Smooth muscle cell (in vitro differentiated cells): ENCODE measurements around the gene ADAMTS12. TPM values are rescaled to one million over a fixed set of nuclear protein-coding genes. Genes with fewer than 3 reads are reported as not detected.
A peak's percentile ranks its signal among the peaks of the same experiment; 100 is the strongest.

Source experiments
- DNase-seq: peaks from one replicate; lab custom pipeline; 2025; ENCODE audit not compliant: unreplicated experiment; lab: John Stamatoyannopoulos, UW
- H2AFZ ChIP-seq: fragments of 200-600 bp; sonication (generic); 2 replicates; pipeline ENCODE4 v1.6.0; 2016; ENCODE audit warnings: antibody characterized with exemption, low read depth, mild to moderate bottlenecking
- H3F3A ChIP-seq: fragments of 200-600 bp; sonication (generic); 2 replicates; pipeline ENCODE4 v1.6.0; 2017; ENCODE audit warnings: antibody characterized with exemption, low read depth
- H3K27ac ChIP-seq: fragments of 200-600 bp; sonication (generic); 2 replicates; pipeline ENCODE4 v1.5.1; 2016; ENCODE audit warnings: low read depth, mild to moderate bottlenecking
- H3K27me3 ChIP-seq: fragments of 200-600 bp; sonication (generic); 2 replicates; pipeline ENCODE4 v1.6.1; 2016; ENCODE audit warnings: low read depth, mild to moderate bottlenecking
- H3K36me3 ChIP-seq: fragments of 200-600 bp; sonication (generic); 2 replicates; pipeline ENCODE4 v1.5.1; 2016; ENCODE audit warnings: low read depth
- H3K4me1 ChIP-seq: fragments of 200-600 bp; sonication (generic); 2 replicates; pipeline ENCODE4 v1.5.1; 2016; ENCODE audit warnings: low read depth
- H3K4me2 ChIP-seq: fragments of 200-600 bp; sonication (generic); 2 replicates; pipeline ENCODE4 v1.6.0; 2016; ENCODE audit warnings: mild to moderate bottlenecking
- H3K4me3 ChIP-seq: fragments of 200-600 bp; sonication (generic); 2 replicates; pipeline ENCODE4 v1.5.1; 2016; ENCODE audit warnings: mild to moderate bottlenecking
- H3K79me2 ChIP-seq: fragments of 200-600 bp; sonication (generic); 2 replicates; pipeline ENCODE4 v1.6.0; 2016; ENCODE audit warnings: low read depth, mild to moderate bottlenecking
- H3K9ac ChIP-seq: fragments of 200-600 bp; sonication (generic); 2 replicates; pipeline ENCODE4 v1.6.0; 2016; ENCODE audit warnings: low read depth
- H3K9me3 ChIP-seq: fragments of 200-600 bp; sonication (generic); replicated peaks from 2 replicates; pipeline ENCODE4 v1.5.1; 2016; ENCODE audit warnings: low read depth
- H4K20me1 ChIP-seq: fragments of 200-600 bp; sonication (generic); 2 replicates; pipeline ENCODE4 v1.6.0; 2016; ENCODE audit warnings: low read depth
- CTCF ChIP-seq: fragments of 200-600 bp; sonication (generic); IDR thresholded peaks from 2 replicates; pipeline ENCODE4 v1.5.1; 2017; ENCODE audit warnings: borderline replicate concordance, mild to moderate bottlenecking, antibody characterized with exemption; ENCODE audit not compliant: insufficient read depth, poor library complexity, severe bottlenecking
- WGBS: methylation state at CpG from one replicate; pipeline ENCODE4 v1.1.7; 2016; ENCODE audit warnings: low lambda C conversion rate; 5-methylcytosine and 5-hydroxymethylcytosine counted together
- polyA plus RNA-seq: library from polyadenylated mRNA; unstranded; fragments of >200 nt; fragmentation: Nextera tagmentation; extraction: Ambion mirVana; gene quantifications from 2 replicates; pipeline ENCODE4 v1.2.1, GENCODE V29; 2016
- total RNA-seq: library from RNA; depleted of rRNA; stranded (reverse); fragments of >200 nt; gene quantifications from 2 replicates; pipeline ENCODE4 v1.2.3, GENCODE V29; 2014

Gene ADAMTS12, protein sequence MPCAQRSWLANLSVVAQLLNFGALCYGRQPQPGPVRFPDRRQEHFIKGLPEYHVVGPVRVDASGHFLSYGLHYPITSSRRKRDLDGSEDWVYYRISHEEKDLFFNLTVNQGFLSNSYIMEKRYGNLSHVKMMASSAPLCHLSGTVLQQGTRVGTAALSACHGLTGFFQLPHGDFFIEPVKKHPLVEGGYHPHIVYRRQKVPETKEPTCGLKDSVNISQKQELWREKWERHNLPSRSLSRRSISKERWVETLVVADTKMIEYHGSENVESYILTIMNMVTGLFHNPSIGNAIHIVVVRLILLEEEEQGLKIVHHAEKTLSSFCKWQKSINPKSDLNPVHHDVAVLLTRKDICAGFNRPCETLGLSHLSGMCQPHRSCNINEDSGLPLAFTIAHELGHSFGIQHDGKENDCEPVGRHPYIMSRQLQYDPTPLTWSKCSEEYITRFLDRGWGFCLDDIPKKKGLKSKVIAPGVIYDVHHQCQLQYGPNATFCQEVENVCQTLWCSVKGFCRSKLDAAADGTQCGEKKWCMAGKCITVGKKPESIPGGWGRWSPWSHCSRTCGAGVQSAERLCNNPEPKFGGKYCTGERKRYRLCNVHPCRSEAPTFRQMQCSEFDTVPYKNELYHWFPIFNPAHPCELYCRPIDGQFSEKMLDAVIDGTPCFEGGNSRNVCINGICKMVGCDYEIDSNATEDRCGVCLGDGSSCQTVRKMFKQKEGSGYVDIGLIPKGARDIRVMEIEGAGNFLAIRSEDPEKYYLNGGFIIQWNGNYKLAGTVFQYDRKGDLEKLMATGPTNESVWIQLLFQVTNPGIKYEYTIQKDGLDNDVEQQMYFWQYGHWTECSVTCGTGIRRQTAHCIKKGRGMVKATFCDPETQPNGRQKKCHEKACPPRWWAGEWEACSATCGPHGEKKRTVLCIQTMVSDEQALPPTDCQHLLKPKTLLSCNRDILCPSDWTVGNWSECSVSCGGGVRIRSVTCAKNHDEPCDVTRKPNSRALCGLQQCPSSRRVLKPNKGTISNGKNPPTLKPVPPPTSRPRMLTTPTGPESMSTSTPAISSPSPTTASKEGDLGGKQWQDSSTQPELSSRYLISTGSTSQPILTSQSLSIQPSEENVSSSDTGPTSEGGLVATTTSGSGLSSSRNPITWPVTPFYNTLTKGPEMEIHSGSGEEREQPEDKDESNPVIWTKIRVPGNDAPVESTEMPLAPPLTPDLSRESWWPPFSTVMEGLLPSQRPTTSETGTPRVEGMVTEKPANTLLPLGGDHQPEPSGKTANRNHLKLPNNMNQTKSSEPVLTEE (N-terminal part only)
- total RNA-seq (84.9 and 97.4 TPM in 2 replicates), polyA plus RNA-seq (21.4 and 34.3 TPM in 2 replicates)

DNA sequence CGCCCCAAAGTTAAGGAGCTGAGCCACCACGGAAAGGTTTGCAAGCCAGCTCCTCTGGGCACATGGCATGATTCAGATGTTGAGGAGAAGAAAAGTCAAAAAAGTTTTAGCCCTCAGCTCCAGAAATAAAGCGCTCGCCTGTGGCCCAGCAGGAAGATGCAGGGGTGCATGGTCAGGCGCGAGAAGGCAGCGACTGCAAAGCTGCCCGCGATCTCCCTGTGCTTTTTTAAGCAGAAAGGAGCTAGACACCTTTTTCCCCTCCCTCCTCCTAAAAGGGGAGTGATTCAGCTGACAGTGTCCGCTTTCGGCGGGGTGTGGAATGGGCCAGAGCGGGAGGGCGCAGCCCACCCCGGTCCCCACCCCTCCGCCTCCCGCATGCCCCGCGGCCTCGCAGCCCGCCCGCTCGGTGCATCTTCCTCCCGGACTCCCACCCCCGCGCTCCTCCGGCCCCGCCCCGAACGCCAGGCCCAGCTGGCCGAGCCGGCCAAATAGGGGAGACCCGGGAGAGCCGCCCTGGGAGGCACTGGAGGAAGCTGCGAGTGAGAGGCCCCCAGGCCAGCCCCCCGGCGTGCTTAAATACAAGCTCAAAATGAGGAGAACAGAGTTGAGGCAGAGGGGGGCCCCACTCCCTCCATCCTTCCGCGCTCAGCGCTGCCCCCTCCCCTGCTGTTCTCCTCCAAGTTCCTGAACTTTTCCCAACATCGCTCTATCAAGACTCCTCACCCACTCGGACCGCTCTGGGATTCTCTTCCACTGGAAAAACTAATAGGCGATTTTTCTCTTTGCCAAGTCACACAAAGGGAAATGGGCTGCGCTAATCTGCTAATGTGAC is at the start of gene ADAMTS12:
Gene ADAMTS12, minus strand, starts transcription at position 203 of the 832 bp plus-strand sequence. Its CDS starts 134 bp downstream, at position 69.
- 2% methylated on average over 30 of the region's 45 CpGs for WGBS
- peak within 1 kb of the TSS; percentile 55 for H3K4me3 ChIP-seq
- H3K27ac ChIP-seq, result peak within 1 kb of the TSS; percentile 69
- peaks cover 51% of the 10 kb centered on the region for H3K4me1 ChIP-seq
- H3F3A ChIP-seq, result peaks cover 40% of the 10 kb centered on the region
- H2AFZ ChIP-seq, result peak within 1 kb of the TSS; percentile 59
- no peak for TF ChIP-seq CTCF
- H3K79me2 ChIP-seq, result peaks cover 45% of the 10 kb centered on the region
- H3K9me3 ChIP-seq, result no peaks in the 10 kb centered on the region
- peak; percentile 35 for DNase-seq
- H3K27me3 ChIP-seq, result no peaks in the 10 kb centered on the region
- peak within 1 kb of the TSS; percentile 60 for H3K9ac ChIP-seq
- peak within 1 kb of the TSS; percentile 93 for H3K4me2 ChIP-seq
- H4K20me1 ChIP-seq, result peaks cover 27% of the 10 kb centered on the region
- H3K36me3 ChIP-seq, result no peaks in the 10 kb centered on the region

DNA sequence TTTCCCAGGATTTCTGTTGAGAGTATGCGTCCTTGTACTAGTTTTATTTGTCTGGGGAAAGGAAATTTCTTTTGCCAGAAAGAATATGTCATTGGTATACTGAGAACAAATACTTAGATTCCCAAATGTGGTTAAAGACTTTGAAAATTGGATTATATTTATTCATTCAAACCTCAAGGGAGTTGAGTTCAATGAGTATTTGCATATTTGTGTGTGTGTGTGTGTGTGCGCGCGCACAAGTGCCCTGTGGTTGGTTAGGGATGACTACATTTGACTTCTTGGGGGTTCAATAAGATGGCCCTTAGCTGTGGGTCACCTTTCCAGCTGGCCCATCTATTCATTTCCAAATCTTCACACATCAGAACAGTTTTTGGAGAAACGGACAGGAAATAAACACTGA is 49.3 kb upstream of the ADAMTS12 start:
- peaks cover 6% of the 10 kb centered on the region for H3K27me3 ChIP-seq
- no peak overlapping the region for H3K9ac ChIP-seq
- no peak overlapping the region for H2AFZ ChIP-seq
- H3K79me2 ChIP-seq, result no peaks in the 10 kb centered on the region
- no peak for DNase-seq
- H3F3A ChIP-seq, result no peaks in the 10 kb centered on the region
- no peak for TF ChIP-seq CTCF
- H3K9me3 ChIP-seq, result no peaks in the 10 kb centered on the region
- no peak overlapping the region for H3K27ac ChIP-seq
- 81% methylated on average over 5 of the region's 5 CpGs for WGBS
- H3K4me2 ChIP-seq, result no peak overlapping the region
- H3K4me1 ChIP-seq, result no peaks in the 10 kb centered on the region
- no peaks in the 10 kb centered on the region for H4K20me1 ChIP-seq
- H3K4me3 ChIP-seq, result no peak overlapping the region
- H3K36me3 ChIP-seq, result no peaks in the 10 kb centered on the region

DNA sequence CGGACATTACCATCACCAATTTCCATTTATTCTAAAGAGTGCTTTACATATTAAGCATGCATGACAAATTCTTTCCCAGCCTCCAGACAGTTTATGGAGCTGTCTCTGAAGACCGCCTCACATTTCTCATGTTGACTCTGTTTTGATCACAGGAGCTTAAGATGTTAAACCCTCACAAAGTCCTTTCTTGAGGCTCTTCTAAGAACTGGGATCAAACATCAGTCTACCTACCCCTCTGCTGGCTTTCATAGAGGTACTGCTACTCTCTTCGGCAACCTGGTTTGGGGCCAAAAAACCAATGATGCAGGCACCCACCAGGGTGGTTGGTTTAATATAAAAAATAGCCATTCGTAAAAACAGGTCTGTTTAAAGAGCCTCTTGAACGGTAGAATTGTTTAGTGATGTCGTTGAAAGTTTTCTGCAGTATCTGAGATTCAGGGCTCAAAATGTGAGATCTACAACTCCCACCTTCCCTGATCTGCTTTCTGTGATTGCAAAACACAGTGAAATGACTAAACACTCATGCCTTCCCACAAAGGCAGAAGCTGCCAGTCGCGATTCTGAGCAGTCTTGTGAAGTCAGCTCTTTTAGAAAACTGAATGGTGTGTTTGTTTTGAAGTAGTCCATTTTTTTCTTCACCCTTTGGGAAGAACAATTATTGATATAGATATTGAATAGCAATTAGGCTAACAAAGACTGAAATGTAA is 47.9 kb upstream of the ADAMTS12 start:
- Histone ChIP-seq H4K20me1 (no peaks in the 10 kb centered on the region), H3K4me1 (no peaks in the 10 kb centered on the region), H3K27me3 (peaks cover 6% of the 10 kb centered on the region), H3K36me3 (no peaks in the 10 kb centered on the region), H3K9ac (no peak overlapping the region), H3K9me3 (no peaks in the 10 kb centered on the region), H3K79me2 (no peaks in the 10 kb centered on the region), H3K27ac (peak overlapping the region; percentile 74), H3K4me3 (no peak overlapping the region), H3K4me2 (peak overlapping the region; percentile 66), H3F3A (no peaks in the 10 kb centered on the region), H2AFZ (no peak overlapping the region)
- TF ChIP-seq CTCF, result no peak
- DNase-seq, result no peak
- 52% methylated on average over 8 of the region's 8 CpGs for WGBS
